GM18498 (cell line): Measurements from ENCODE around the gene MSANTD2.

Experiments
- ATAC-seq: cut with Tn5 transposase; IDR thresholded peaks from one replicate; pipeline ENCODE4 v1.9.1; 2021; ENCODE audit warnings: mild to moderate bottlenecking, moderate library complexity; ENCODE audit not compliant: unreplicated experiment

Gene MSANTD2

GRCh38 chr11:124821995-124822730 lies 22.0 kb upstream of the MSANTD2 start:
- ATAC-seq: no peak

DNA sequence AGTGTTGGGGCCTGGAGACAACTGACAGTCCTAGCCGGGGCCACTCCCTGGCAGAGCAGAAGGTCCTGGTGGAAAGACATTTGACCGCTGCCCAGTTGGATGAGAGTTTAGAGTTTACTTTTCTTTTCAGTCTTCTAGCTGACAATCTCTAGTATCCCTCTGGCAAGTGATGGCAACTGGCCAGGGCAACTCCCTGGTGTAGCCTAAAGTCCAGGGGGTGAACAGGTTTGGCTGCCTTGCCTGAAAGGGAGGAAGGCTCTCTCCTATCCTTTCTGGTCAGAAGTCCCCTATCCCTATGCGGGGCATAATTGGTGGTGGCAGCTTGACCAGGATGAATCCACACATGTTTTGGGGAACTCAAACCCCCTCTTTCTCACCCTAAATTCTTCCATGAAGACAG lies 16.8 kb upstream of the MSANTD2 start:
- ATAC-seq: no peak

DNA sequence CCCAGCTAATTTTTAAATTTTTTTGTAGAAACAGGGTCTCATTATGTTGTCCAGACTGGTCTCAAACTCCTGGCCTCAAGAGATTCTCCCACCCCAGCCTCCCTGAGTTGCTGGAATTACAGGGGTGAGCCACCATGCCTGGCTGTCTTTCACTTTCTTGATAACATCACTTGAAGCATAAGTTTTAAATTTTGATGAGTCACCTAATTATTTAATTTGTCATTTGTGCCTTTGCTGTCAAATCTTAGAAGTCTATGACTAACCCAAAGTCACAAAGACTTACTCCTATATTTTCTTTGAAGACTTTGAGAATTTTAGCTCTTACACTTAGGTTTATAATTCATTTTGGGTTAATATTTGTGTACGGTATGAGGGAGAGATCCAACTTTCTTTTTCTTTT lies 14.5 kb upstream of the MSANTD2 start:
- ATAC-seq: no peak

DNA sequence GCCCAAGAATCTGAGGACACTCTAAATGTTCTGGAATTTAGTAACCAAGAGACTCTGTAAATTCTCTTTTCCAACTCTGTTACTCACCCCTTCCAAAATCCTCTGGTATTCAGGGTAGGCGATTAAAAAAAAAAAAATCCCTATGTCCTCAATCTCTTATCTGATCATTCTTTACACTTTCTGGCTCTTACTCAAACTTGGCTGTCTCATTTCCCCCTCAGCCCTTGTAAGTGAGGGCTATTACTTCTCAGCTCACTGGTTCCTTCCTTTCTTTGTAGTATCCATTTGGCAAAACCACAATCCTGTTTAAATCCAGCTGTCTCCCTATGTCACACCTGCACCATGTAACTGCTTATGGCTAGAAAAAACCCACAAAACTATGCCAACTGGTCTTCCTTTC lies 12.7 kb upstream of the MSANTD2 start:
- no peak for ATAC-seq

GRCh38 chr11:124811399-124812125 lies 11.4 kb upstream of the MSANTD2 start:
- ATAC-seq: no peak

DNA sequence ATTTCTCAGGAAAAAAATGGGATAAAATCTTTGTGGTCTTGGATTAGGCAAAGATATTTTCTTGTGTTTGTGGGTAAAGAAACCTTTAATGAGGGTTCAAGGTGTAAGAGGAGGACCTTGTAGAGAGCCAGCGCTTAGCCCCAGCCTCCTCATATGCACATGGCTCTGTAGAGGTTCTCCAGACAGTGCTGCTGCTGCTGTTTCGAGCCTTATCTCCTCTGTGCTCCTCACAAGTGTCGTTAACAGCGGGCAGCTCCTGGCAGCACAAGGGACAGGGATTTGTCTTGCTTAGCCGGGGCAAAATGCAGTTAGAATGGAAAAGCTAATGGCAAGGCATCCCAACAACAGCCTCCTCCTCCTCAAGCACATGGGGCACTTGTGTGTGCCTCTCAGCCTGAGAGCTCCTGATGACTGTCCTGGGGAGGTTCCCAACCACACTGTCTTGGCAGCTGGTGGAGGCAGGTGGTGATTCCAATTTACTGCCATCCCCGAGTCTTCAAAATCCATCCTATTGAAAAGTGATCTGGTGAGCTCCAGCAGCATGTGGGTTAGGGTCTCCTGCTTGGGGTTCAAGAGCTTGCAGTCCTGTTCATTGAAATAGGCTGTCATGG lies 7.6 kb upstream of the MSANTD2 start:
- no peak for ATAC-seq

- ATAC-seq: no peak
These were observed 7.0 kb upstream of the MSANTD2 start for GRCh38 chr11:124807201-124807600.

- ATAC-seq: no peak
These were observed 4.7 kb upstream of the MSANTD2 start for GRCh38 chr11:124804884-124805283.

- ATAC-seq: no peak
These were observed 1.6 kb upstream of the MSANTD2 start for GRCh38 chr11:124801636-124802312.

- ATAC-seq: no peak
These were observed 808 bp upstream of the MSANTD2 start for GRCh38 chr11:124801014-124801413.

GRCh38 chr11:124799348-124800225 lies 619 bp downstream of the MSANTD2 start:
- peak; percentile 44 for ATAC-seq

DNA sequence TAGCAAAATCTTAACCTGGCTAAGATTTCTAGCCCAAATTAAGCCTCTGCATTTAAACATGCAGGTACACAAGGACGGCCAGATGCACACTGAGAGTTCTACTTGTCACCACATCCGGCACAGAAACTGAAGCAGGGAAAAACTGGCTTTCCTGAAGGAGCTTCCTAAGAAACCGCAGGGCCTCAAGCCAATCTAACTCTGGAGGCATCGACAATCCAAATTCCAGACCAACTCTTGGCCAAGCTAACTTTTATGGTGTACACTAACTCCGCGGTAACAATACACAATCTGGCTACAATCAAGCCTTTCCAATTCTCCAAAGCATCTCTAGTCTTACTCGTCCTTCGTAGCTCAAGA lies 1.2 kb downstream of the MSANTD2 start:
- peak; percentile 20 for ATAC-seq

- no peak for ATAC-seq
These were observed 3.9 kb downstream of the MSANTD2 start for GRCh38 chr11:124796312-124796711.

DNA sequence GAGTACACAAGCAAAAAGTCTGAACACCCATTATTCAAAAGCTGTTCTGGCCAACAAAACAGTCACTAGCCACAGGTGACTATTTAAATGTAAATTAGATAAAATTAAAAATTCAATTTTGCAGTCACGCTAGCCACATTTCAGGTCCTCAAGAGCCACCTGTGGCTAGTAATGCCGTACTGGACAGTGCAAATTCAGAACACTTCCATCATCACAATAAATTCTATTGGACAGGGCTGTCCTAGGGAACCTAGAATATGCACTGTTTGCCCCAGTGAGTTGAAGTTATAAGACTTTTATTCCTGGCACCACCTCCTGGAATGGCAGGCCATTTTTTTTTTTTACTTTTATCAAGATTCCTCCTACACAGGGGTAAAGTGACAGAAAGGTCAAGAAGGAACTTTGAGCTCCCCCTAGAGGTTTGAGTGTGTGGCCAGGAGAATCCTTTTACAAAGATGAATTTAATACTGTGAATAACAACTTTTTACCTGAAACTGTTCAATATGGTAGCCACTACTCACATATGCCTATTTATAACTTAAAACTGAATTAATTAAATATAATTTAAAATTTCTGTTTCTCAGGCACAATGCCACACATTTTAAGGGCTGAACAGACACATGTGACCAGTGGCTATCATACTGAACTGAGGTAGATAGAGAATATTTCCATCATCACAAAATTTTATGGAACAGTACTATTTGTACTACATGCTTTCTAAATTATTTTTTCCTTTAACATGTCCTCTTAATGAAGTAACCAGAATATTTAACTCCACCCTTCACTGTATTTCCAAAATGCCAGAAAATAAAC lies 6.5 kb downstream of the MSANTD2 start:
- peak; percentile 56 for ATAC-seq

DNA sequence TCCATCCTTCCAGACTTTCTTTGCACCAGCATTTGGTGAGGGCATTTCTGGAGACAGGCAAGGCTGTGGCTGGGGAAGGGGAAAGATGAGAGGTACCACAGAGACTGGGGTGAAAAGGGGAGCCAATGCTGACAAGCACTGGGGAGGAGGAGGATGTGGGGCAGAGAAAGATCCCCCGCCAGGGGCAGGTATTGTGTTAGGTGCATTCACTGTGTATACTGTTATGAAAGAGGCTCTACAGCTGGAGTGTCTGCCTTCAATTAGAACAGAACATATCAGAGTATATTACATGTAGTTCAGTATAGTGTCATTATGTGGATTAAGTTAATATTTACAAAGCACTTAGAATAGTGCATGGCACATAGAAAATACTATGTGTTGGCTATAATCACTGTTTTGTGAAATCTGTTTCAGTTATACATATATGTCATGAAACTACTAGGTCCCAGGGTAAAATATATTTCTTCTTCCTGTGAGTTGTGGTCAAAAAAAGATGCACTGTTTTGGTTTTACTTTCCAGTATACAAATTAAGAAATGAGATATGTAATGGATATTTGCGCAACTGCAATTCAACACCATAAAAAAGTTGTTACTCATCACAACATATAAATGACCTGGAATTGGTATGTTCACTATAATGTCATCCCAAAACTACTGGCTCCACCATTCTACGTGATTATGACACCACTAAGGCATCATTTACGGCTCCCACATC lies 8.4 kb downstream of the MSANTD2 start:
- peak; percentile 79 for ATAC-seq

- no peak for ATAC-seq
These were observed 11.7 kb downstream of the MSANTD2 start for GRCh38 chr11:124788521-124788920.

GRCh38 chr11:124784051-124784450 lies 16.2 kb downstream of the MSANTD2 start:
- no peak for ATAC-seq

GRCh38 chr11:124783002-124783401 lies 17.2 kb downstream of the MSANTD2 start:
- no peak for ATAC-seq

DNA sequence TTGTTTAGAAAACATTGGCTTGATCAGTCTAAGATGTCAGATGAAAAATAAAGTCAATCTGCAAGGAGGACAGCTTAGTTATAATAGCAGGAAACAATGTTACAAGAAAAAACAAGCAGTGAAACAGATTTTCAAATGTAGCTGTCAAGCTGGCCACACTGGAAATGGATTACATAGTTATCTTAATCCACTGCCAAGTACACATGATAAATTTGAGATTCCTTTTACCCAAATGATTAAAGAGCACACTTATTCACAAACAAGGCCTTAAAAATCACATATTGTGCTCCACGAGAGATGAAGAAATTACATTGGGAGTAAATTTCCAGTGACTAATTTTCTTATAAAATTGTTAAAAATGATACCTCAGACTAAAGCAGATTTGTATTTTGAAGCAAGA lies 20.6 kb downstream of the MSANTD2 start:
- no peak for ATAC-seq
